Fibroblast of skin of right quadriceps (primary cell): ENCODE data around the gene PDE4D.
A peak's percentile ranks its signal among the peaks of the same experiment; 100 is the strongest.
"Not testable (repeated sequence)": the region's sequence is repeated elsewhere in the genome, so short reads cannot be mapped to it uniquely, and the experiment has no call there.

Source experiments
- DNase-seq: peaks from one replicate; pipeline ENCODE4 v3.0.0-alpha.2; 2013

Gene PDE4D

DNA sequence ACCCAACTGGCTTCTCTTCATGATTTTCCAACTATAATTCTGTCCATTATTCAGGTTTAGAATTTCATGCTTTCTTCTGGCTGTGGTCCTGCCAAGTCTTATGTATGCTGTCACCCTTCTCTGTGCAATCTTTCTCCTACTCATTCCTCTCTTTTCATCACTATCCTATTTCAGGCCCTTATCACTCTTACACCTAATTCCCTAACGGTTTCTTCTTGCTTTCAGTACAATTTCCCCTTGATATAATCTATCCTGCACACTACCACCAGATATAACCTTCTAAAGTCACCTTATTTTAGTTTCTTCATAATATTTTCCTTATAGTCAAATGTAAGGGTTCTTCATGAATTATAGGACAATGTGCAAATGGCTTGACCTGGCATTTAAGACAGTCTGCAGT, 874.4 kb downstream of the PDE4D start:
- DNase-seq = no peak

DNA sequence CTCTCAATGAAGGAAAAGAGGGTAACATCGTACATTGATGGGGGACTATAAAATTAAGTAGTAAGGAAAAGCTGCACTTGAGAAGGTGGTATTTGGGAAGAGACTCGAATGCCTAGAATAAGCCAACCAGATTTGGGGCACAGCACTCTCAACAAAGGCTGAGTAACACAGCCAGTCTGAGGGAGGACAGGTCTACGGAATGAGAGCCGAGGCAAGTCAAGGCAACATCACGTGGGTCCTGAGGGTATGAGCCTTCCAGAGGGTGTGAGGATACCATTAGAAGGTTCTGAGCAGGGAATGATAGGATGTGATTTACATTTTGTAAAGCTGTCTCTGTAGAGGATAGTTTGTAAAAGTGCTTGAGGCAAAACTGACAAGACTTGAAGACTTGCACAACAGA, 876.6 kb downstream of the PDE4D start:
- DNase-seq = no peak

GRCh38 chr5:59008816-59009473, 884.6 kb downstream of the PDE4D start:
- no peak for DNase-seq

DNA sequence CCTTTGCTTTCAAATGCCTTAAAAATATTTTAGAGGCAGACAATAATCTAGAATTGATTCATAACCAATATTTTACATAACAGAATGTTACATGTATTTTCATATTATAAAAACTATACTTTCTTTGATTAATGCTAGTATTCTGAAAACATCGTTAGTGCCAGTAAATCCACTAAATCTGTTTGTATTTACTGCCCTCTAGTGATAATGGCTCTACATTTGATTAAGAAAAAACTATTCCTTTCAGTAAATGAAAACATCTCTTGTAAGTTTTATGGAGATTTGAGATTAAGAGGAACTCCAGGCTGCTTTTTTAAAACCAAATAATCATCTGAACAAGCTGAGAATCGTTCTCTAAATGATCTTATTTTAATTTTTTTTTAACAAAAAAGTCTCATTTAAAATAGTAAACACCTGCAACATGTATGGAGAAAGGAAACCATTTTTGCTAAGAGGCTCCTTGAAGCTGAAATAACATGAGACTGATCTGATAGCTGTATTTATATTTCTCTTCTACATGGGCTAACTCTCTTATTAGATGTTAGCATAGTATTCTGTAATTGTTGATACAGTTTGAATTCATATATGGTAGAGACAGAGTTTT, 886.0 kb downstream of the PDE4D start:
- DNase-seq = peak; percentile 30

DNA sequence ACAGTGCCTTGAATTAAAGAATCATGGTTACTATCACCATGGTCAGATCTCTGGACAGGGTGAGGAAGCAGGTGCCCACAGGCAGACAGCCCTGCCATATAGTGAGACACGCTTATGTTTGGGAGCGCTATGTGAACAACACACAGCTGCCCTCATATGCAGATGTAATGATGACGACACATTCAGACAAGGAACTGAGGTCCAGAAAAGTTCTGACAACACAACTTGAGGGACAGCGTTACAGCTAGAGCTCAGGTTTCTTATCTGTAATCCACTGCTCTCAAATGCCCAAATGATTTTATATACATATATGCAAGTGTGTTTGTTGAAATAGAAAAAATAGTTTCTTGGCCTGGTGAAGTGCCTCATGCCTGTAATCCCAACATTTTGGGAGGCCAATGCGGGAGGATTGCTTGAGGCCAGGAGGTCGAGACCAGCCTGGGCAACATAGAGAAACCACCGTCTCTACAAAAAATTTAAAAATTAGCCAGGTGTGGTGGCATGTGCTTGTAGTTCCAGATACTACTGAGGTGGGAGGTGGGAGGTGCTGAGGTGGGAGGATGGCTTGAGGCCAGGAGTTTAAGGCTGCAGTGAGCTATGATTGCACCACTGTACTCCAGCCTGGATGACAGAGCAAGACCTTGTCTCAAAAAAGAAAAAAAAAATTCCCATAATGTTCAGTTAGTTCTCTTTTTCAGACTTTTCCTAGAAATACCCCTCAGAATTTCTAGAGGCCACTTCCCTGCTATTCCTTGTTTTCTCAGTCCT, 887.4 kb downstream of the PDE4D start:
- DNase-seq = no peak

- no peak for DNase-seq
Measured at GRCh38 chr5:59003641-59004040, 889.9 kb downstream of the PDE4D start.

GRCh38 chr5:59003124-59003523, 890.4 kb downstream of the PDE4D start:
- no peak for DNase-seq

- DNase-seq = no peak
Measured at GRCh38 chr5:59002162-59002825, 891.2 kb downstream of the PDE4D start.

DNA sequence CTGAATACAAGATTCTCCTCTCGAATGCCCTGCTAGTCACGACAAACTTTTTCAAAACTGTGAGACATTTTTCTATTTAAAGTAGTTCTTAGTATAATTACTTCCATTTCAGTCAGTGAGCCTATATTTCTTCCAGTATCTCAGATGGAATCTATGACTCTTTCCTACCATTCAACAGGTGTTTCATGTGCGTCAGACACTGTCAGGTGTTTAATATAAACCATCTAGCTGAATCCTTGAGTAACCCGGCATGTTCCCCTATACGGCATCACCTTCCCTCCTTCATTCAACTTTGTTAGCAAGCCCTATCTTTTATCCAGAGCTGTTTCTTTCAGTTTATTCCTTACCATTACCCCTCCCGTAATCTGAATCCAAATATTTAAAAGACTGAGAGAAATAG, 891.8 kb downstream of the PDE4D start:
- no peak for DNase-seq

- DNase-seq = peak; percentile 45
Measured at GRCh38 chr5:59001154-59001553, 892.4 kb downstream of the PDE4D start.

- no peak for DNase-seq
Measured at GRCh38 chr5:59000211-59000610, 893.3 kb downstream of the PDE4D start.

GRCh38 chr5:58999804-59000203, 893.7 kb downstream of the PDE4D start:
- DNase-seq = no peak

DNA sequence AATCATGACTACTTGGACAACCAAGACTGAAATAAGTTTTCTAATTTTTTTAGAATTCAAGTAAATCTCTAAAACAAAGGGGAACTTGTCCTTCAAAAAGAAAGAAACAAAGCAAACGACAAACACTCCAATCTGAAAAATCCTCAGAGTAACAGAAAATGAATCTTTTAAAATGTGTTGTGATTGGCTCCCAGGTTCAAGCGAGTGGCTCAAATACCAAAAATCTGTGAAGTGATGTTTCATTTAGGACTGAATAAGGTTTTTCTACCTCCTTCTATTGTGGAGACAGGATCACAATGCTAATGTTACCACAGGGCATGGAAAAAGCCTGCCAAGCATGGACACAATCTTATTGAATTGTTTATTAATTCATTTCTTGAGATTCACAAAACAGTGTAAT, 895.0 kb downstream of the PDE4D start:
- DNase-seq = no peak

- DNase-seq = not testable (repeated sequence)
Measured at GRCh38 chr5:58995779-58996178, 897.7 kb downstream of the PDE4D start.

DNA sequence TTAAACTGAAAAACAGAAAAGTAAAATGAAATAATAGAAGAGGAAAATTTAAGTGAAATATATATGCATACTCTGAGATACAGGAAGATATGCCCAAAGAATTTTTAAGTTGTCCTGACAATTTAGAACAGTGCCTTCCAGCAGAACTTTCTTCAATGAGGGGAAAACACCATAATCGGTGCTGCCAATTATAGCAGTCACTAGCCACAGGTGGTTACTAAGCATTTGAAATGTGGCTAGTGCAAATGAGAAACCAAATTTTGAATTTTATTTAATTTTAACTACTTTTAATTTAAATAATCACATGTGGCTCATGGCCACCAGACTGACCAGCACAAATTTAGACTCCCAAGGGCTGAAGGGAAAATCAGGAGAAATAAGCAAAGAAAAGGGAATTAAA, 900.1 kb downstream of the PDE4D start:
- DNase-seq = no peak

DNA sequence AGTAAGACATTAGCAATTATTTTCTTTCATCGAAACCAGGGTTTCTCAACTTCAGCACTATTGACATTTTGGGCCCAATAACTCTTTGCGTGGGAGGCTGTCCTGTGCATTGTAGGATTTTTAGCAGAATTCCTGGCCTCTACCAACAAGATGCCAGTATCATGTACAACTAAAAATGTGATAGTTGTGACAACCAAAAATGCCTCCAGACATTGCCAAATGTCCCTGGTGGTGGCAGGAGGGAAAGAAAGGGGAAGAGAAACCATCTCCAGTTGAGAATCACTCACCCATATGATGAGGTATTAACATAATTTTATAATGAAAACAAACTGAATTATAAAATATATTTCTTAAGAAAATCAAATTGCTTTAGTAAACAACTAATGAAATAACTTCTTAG, 904.6 kb downstream of the PDE4D start:
- DNase-seq = no peak

- peak; percentile 14 for DNase-seq
Measured at GRCh38 chr5:58987193-58987592, 906.3 kb downstream of the PDE4D start.

GRCh38 chr5:58986281-58986680, 907.2 kb downstream of the PDE4D start:
- DNase-seq = no peak

DNA sequence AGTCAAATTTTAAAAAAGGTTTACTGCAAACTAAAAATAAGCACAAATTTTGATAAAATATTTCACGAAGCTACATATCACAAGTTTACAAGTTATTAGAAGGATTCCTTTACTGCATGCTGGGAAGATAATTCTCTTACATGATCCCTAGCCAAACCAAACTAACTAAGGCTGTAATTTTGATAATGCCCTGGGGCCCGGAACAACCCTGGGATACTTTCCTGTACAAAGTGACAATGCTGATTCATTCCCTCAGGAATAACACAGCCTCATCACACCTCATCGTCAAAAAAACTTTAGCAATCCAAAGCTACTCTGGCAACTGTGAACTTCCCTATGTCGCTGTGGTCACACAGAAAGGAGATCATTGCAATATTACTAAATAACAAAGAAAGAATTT, 907.8 kb downstream of the PDE4D start:
- no peak for DNase-seq

- no peak for DNase-seq
Measured at GRCh38 chr5:58985311-58985710, 908.2 kb downstream of the PDE4D start.

DNA sequence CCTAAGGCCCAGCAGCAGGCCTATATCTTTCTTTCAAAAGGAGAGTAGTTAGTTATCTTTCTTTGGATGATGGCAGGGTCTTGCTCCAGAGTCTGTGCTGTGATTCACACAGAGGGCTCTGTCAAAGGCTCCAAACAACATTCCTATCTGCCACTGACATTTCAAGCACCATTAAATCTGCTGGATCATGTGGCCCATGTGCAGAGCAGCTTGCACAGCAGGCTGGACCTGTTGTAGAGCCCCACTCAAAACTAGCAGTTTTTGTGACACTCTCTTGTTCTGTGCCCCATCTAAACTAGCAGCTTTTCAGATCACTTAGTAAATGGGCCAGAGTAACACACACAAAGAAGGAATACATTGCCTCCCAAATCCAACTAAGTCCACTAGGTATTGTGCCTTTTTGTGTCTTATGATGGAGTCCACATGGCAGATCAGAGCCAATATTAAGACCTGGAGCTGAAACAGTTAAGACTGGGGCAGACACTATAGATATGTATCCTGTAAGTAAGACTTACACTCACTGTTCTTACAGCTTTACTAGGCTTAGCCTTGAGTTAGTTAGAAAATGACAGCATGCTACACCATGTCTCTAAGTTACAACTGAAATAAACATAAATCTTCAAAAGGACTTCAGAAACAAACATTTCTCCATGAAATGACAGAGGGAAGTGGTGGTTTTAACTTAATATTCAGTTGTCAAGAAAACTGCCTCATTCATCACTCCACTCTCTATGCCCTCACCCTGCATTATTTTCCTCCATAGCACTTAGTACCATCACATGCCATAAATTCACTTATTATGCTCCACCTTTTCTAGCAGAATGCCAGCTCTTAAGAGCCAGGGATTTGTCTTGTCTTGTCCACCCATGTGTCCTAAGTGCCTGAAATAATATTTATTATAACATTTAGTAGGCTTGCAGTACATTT, 909.7 kb downstream of the PDE4D start:
- peak; percentile 7 for DNase-seq

- no peak for DNase-seq
Measured at GRCh38 chr5:58980890-58981289, 912.6 kb downstream of the PDE4D start.

DNA sequence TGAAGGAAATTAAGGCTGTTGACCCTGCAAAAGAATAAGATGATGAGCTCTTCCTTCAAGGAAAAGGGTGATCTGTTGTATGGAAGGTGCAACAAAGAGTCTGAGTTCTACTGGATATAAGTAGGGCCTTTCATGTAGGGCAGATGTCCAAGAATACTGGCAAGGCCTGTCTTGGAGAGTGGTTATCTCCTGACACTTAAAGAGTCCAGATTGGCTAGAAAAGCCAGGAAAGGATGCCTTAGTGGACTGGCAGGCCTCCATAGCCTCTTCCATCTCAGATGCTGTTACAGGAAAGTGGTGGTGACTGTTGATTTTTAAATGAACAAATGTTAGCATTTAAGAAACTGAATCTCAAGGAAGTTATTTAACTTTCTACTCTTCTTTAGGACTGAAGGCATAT, 914.4 kb downstream of the PDE4D start:
- no peak for DNase-seq
